GM19438 (cell line): ENCODE data around the gene VWA8.
"Not testable (repeated sequence)": the region's sequence is repeated elsewhere in the genome, so short reads cannot be mapped to it uniquely, and the experiment has no call there.

Experiments
- ATAC-seq: cut with Tn5 transposase; IDR thresholded peaks from one replicate; pipeline ENCODE4 v1.9.1; 2021; ENCODE audit warnings: low read depth; ENCODE audit not compliant: unreplicated experiment

The VWA8 gene

DNA sequence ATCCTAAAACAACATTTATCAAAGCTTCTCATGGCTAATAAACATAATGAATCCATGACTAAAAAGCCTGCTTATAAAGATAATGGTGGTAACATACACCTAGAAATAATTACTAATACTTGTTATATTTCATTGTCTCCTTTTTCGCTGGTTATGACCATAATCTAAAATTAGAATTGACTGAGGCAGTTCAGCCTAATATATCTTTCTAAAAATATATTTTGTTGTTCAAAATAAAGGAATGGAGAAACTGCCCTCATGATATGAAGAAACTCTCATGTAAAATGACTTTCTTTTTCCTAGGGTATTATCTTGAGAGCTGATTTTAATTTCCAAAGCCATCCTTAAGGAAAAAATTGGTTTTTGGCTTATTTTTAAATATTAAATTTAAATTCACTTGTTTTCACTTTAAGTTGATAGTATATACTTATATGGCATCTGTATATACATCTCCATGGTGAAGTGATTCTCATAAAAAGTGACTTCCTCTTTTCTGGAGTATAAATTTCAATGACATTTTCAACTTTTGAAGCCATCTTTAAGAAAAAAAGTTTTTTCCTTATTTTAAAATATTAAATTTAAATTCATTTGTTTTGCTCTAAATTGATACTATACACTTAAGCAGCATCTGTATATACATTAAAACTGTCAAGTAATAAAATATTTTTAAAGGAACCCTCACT, 204.6 kb downstream of the VWA8 start:
- no peak for ATAC-seq

DNA sequence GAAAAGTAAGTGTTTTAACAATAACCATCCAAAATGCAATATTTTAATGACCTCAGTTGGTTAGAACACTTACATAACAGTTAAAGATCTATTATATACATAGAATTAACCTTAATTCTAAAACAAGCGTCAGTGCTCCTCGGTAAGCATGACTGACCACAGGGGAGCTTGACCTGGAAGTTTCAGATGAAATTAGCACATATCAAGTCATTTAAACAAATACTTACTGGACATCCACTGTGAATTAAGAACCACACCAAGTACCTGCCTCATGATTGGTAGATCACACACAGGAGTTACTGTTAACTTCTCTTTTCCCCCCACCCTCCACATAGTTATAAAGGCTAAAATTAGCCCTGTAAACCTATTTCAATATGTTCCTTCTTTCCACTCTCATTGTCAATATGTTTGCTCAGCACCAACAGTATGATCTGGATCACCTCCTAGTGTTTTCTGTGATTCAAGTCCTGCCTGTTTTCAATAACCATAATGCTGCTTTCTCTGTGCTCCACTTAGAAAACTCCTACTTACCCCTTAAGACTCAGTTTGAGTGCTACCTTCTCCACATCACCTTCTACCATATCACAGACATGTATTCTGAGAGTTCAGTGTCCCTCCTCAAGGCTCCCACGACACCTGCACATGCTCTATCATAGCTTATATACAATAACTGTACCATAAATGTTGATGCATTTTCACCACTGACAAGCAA, 209.0 kb downstream of the VWA8 start:
- ATAC-seq, result no peak

DNA sequence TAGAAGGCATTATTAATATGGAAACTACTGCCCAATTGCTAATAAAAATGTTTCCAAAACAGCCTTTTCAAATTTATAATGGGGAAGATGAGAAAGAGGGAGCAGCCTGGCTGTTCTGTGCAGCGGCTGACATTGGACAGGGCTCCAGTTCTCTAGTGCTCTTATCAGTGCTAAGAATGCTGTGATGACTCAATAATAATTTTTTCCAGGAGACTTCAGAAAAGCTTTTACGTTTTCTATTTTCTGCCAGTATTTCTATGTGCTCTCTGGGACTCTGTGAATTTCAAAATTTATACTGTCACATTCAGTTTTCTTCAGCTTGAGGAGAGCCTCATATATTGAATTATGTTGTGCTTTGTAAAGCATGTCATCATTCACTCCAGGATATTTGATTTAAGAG, 209.6 kb downstream of the VWA8 start:
- no peak for ATAC-seq

- no peak for ATAC-seq
Observed at GRCh38 chr13:41746259-41746658, 214.7 kb downstream of the VWA8 start.

DNA sequence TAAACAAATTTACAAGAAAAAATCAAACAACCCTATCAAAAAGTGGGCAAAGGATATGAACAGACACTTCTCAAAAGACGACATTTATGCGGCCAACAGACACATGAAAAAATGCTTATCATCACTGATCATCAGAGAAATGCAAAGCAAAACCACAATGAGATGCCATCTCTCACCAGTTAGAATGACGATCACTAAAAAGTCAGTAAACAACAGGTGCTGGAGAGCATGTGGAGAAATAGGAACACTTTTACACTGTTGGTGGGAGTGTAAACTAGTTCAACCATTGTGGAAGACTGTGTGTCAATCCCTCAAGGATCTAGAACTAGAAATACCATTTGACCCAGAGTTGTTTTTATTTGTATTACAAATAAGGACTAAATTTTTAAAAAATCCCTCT, 215.4 kb downstream of the VWA8 start:
- ATAC-seq, result not testable (repeated sequence)

DNA sequence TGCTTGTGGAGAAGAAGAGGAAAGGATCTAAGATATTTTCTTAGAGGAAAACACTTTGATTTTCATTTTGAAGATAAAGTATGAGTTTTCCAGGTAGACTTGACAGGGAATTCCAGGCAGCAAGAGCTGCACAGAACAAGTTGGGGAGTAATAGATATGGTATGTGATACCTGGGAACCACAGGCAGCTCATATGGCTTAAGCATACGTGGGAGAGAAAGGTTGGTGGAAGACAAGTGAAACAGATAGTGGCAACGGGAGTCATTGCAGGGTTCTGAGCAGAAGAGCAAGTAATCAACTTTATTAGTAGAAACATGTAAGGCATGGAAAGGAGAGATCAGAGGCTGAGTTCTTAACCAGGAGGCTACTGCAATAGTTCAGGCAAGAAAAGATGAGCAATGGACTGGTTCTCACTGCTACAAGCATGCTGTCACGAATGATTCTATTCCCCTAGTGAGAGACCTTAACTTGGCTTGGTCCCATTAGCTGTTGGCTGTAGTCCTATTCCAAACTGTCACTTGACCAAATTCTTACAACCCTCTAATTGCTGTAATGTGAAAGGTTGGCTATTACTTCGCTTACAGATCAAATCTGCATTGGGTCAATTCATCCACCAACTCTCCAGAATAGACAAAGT, 217.9 kb downstream of the VWA8 start:
- no peak for ATAC-seq

- ATAC-seq, result no peak
Observed at GRCh38 chr13:41740479-41740878, 220.4 kb downstream of the VWA8 start.

DNA sequence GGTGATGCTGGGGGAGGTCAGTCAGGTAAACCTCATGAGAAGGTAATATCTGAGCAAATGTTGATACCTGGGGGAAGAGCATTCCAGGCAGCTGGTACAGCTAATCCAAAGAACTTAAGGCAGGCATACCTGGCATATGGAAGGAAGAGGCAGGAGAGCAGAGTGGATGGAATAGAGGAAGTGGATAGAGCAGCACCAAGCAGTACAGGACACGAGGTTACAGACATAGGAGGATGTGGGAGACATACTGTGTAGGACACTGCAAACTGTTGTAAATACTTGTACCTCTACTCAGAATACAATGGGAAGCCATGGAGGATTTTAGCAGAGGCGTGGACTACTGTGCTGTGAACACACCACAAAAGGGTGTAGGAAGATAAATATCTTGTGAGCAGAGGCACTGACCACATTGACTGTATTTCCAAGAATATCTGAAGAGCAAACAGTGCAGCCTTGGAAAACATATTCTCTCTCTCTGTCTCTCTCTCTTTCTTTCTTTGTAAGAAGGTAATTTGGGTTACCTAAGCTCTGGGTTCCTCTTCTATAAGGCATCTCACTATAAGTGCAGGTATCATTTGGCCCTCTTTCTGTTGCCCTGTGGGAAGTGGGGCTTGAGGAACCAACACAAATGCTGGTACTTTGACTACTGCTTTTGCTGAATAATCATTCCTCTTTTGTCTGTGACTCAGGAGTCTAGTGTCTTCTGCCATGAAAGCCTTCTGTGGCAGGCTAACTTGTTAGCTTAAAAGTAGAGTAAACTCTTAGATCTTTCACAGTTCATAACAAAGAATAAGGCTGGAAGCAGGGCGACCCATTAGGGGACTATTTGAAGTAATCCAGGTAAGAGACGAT, 238.0 kb downstream of the VWA8 start:
- ATAC-seq, result no peak

DNA sequence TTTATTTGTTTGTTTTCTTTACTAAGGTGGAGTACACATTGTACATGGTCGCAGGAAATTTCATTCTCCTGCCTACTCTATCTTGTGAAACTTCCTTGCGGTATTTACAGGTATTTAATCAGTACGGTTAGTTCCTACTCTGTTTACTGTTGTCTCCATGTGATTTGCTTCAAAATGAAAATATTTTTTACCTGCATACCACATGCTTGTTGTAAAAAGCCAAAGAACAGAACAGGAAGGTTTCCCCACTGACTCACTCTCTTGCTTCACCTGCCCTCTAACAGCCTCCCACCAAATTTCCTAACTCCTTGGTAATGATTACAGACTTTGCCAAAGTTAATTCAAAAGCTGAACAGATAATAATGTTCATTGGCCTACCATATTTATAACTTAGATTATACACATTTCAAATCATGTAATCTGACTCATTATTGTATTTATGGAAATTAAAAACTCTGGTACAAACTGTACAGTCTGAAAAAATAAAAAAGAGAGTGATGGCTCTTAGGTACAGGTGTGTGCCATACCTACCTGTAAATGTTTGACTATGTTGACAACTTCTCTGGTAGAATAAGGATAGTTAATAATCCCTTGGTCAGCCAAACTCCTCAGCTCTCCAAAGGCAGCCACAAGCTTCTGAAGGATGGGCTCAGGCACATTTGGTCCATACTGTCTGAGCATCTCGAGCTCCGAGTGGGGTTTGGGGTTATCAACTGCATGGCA, 239.9 kb downstream of the VWA8 start:
- ATAC-seq, result no peak

DNA sequence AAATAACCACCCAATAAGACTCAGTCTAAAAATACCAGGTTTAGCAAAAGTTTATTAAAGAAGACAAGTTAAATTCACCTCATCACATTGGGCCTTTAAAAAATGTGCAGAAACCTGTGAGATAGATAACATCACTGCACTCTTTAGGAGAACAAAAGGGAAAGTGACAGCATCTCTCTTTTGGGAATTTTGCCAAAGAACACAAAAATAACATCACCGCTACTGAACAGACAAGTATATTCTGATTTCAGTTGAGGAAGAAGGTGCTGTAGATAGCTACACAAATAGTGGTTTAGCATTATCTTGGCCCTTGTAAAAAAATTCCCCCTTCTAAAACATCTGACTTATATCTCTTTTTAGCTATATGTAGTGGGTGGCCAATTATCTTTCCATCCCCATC, 244.7 kb downstream of the VWA8 start:
- ATAC-seq, result no peak

DNA sequence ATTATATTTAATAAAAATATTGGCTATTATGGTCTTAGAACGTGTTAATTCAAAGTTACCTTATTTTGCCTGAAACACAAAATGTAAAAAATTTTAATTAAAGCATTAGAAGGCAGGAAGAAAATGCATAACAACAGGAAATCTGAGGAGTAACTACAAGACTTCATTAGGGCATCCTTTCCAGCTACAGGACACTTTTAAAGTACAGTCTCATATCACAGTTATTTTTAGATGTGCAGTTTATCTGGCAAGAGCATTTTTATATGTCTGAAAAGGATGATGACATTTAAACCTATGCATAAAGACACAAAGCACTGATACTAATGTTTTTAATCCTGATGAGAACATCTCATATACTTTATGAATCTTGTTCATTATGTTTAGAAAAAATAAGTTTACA, 247.5 kb downstream of the VWA8 start:
- ATAC-seq, result no peak

- no peak for ATAC-seq
Observed at GRCh38 chr13:41710771-41711170, 250.1 kb downstream of the VWA8 start.

DNA sequence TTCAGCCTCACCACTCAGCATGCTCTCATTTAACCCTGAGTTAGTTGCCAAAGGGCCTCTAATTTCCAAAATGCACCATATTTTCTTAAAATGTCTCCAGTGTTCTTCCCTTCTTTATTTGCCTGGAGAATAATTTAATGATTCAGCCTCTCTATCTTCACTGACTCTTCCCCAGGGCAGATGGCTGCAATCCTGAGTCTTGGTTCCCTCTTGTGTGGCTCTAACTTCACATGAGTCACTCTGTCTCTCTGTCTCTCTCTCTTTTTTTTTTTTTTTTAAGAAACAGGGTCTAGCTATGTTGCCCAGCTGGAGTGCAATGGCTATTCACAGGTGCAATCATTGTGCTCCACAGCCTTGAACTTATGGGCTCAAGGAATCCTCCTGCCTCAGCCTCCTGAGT, 251.4 kb downstream of the VWA8 start:
- no peak for ATAC-seq

GRCh38 chr13:41708713-41709112, 252.2 kb downstream of the VWA8 start:
- ATAC-seq, result no peak

GRCh38 chr13:41707194-41707821, 253.6 kb downstream of the VWA8 start:
- ATAC-seq, result no peak

DNA sequence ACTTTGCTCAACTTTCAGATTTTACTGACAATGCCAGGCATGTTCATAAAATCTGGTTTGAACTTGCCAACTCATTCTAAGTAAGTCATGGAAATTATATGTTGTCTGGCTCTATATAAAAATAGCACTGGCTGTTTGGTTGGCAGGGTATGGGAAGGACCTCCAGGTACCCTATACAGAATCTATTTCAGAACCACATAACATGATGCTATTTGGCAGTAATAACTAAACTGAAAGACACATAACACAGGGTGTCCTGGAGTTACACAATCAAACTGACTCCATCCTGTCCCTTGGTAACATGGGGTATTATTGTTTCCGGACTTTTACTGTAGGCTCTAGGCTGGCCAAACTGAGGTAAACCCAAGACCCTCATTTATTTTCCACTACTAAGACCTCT, 254.8 kb downstream of the VWA8 start:
- ATAC-seq, result no peak

GRCh38 chr13:41702540-41702939, 258.4 kb downstream of the VWA8 start:
- ATAC-seq, result no peak

GRCh38 chr13:41701676-41702075, 259.2 kb downstream of the VWA8 start:
- no peak for ATAC-seq

DNA sequence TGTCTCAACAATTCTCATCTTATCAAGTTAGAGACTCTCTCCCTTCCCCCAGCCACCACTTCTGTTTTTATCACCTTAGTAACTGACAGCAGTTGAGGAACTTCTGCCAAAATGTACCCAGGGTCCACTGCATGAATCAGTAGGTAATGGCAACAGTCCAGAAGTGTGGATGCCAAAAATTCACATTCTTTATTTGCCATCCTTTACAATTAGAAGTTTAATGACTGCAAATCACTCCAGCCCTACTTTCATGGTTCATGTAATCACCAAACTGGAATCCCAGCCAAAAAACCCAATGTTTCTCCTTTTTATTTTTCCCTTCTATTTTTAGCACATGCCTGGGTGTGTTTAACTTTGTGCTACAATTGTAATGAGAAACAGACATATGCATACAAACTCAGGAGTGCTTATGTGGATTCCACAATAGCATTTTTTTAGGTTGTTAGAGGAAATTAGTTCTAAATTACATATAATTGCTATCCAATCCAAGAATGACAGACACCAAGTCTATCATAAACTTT, 260.1 kb downstream of the VWA8 start:
- no peak for ATAC-seq

GRCh38 chr13:41699759-41700158, 261.1 kb downstream of the VWA8 start:
- ATAC-seq, result no peak
